ENCODE results near the gene PPP1R14B.

PPP1R14B gene

GRCh38 chr11:64210301-64211020, 36.3 kb downstream of the PPP1R14B start:
- no peak for DNase-seq (ENCODE audit: low read depth)

DNA sequence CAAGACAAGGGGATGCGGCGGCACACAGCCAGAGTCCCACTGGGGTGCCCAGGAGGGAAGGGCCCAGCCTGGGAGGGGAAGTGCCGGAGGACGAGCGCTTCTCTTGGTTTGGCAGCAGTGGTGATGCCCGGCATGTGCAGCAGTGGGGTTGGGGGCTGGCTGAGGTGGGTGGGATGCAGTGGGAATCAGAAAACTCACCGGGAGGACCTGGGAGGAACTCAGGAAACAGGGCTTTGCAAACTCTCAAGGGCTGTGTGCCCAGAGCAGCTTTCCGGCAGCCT, 37.2 kb downstream of the PPP1R14B start:
- DNase-seq (ENCODE audit: low read depth): no peak

DNA sequence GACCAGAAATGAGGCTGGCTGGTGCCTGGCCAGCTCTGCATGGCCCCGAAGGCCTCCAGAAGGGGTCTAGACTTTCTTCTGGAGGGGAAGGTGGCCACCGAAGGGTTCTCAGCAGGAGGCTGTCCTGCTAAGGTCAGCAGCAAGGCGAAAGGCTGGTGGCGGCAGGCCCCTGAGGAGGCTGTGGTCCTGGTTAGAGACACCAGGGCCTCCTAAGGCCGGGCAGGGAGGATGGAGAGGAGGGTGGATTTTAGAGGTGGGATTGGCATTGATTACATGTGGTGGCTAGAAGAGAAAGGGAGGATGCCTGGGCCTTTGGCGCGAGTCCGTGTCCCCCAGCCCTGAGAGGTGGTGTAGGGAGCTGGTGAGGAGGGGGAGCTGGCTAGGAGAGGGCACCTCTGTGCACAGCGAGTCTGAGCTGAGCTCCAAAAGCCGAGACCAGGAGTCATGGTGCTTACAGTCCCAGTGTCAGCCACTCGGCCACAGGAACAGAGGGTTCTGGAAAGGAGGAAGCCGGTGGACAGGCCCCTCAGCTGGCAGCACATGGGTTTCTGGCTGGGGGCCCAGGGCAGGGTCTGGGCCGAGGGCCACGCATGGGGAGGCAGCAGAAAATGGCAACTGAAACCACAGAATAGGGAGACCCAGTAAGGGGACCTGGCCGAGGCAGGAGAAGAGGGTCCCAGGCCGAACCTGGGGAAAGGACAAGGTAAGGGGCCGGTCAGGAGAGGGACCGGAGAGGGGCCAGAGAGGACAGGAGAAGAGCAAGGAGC, 37.8 kb downstream of the PPP1R14B start:
- DNase-seq (ENCODE audit: low read depth): no peak

GRCh38 chr11:64208086-64208795, 38.5 kb downstream of the PPP1R14B start:
- no peak for DNase-seq (ENCODE audit: low read depth)

DNA sequence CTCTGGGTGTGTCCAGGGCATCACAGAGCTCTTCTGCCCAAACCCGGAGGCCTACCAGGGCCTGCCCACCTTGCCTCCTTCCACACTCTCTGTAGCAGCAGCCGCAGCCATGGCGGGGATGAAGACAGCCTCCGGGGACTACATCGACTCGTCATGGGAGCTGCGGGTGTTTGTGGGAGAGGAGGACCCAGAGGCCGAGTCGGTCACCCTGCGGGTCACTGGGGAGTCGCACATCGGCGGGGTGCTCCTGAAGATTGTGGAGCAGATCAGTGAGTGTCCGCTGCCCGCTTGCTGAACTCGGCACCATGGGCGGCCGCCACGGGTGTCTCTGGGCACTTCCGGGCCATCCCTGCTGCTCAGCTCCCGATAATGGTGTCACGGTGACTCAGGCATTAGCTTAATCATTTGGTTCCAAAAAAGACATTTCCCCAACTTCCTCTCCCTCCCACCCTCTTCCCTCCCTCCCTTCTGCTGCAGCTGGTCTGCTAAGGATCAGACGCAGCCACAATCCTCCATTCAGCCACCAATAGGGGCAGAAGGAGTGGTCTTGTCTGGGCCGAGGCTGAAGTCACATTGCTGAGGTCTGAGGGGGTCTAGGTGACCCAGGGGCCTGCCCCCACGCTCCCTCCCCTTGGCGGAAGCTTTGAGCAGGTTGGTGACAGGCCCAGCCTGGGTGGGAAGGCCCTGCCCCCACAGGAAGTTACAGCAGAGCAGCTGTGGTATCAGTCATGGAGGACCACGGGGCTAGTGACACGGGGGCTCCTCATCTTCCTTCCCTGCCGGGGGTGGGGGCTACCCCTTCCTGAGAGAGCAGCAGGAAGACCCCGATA, 39.3 kb downstream of the PPP1R14B start:
- peak; percentile 74 for DNase-seq (ENCODE audit: low read depth)

GRCh38 chr11:64206457-64207255, 40.1 kb downstream of the PPP1R14B start, which contains the start of gene FERMT3:
Gene FERMT3, plus strand, starts transcription at chr11:64206721. Its CDS starts 644 bp downstream, at chr11:64207365.
- peak; percentile 49 for DNase-seq (ENCODE audit: low read depth)

DNA sequence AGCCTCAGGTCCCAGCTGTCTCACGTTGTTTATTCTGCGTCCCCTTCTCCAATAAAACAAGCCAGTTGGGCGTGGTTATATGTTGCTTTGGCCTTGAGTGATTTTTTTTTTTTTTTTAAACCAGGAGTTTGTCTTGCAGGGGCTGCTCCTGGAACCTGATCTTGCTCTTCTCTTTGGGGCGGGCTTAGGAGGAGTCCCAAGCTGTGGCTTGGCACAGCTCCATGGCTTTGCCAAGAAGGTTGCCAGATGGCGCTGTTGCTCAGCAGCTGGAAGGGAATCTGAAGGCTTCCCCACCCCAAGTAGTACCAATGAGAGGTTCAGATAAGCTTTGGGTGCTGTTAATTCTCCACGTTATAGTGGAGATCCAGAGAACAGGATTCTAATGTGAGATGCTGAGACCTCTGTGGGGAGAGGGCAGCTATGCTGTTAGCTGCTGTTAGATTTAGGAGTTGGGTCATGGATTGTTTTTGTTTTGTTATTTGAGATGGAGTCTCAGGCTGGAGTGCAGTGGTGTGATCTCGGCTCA, 42.2 kb downstream of the PPP1R14B start:
- peak; percentile 65 for DNase-seq (ENCODE audit: low read depth)

GRCh38 chr11:64204080-64204440, 42.7 kb downstream of the PPP1R14B start:
- no peak for DNase-seq (ENCODE audit: low read depth)

GRCh38 chr11:64203421-64204079, 43.2 kb downstream of the PPP1R14B start:
- no peak for DNase-seq (ENCODE audit: low read depth)

DNA sequence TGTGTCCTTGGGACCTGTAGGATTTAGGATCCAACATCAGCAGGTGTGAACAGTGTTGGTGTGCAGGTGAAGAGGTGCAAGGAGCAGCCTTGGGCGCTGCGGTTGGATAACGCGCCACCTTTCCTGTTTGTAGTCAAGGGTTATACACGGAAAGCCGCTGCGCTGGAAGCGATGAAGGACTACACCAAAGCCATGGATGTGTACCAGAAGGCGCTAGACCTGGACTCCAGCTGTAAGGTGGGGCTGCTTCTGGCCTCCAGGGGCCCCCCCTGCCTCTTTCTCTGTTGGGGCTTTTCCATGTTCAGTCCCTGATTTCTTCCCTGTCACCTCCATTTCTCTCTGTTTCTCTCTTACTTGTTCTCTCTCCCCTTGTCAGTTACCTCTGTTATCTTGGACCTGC, 43.8 kb downstream of the PPP1R14B start:
- no peak for DNase-seq (ENCODE audit: low read depth)

DNA sequence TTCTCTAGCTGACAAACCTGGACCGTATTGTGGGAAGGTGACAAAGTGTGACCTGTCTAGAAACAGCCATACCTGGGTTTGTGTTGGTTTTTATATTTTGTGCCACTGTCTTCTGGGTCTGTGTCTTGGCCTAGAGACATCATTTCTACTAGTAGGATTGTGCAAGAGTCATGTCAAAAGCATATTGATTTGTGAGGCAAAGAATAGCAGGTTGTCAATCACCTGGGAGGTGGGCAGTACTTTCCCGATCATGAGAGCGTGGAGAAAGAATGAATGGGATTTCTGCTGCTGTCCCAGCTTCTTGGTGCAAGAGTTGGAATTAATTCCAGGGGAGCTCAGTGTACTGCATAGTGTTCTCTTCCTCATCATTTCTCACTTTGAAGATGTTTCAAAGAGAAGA, 45.2 kb downstream of the PPP1R14B start:
- DNase-seq (ENCODE audit: low read depth): no peak

GRCh38 chr11:64198511-64198910, 48.2 kb downstream of the PPP1R14B start:
- DNase-seq (ENCODE audit: low read depth): no peak

GRCh38 chr11:64196626-64197025, 50.1 kb downstream of the PPP1R14B start:
- no peak for DNase-seq (ENCODE audit: low read depth)
